Common myeloid progenitor, CD34-positive (primary cell): ENCODE measurements around the gene F3.

Experiments
- CTCF ChIA-PET: fragments of 350-600 bp; sonication (Branson Sonifier 250); formaldehyde crosslinking; loops from one replicate; lab custom pipeline; 2021; ENCODE audit warnings: antibody characterized with exemption; lab: Charles Lee
- POLR2A ChIA-PET: fragments of 350-600 bp; sonication (Branson Sonifier 250); formaldehyde crosslinking; loops from one replicate; lab custom pipeline; 2021; ENCODE audit warnings: antibody characterized with exemption; lab: Charles Lee
- DNase-seq, 3 donors: peaks; one replicate each; pipeline versions ENCODE4 v3.0.0 to v3.0.0-alpha.2; 2013
- H3K27ac ChIP-seq, 2 experiments: 1 replicate in 1 of 2; 2 replicates in 1 of 2; pipeline ENCODE4 v1.7.0; 2013; ENCODE audit warnings: inconsistent platforms in 2 of 2, low read length in 2 of 2, mild to moderate bottlenecking in 2 of 2, low read depth in 1 of 2, moderate library complexity in 1 of 2; ENCODE audit not compliant: severe bottlenecking in 2 of 2, insufficient read depth in 1 of 2, poor library complexity in 1 of 2
- H3K27me3 ChIP-seq, 5 experiments: replicated peaks in 2 of 5; 1 replicate in 3 of 5; 2 replicates in 2 of 5; pipeline versions ENCODE4 v1.6.1 to v1.7.0; 2013; ENCODE audit warnings: low read length in 4 of 5, mild to moderate bottlenecking in 2 of 5, moderate library complexity in 2 of 5, inconsistent platforms in 1 of 5; ENCODE audit not compliant: insufficient read depth in 5 of 5, control insufficient read depth in 4 of 5
- H3K36me3 ChIP-seq, 4 experiments: 1 replicate in 2 of 4; 2 replicates in 2 of 4; pipeline versions ENCODE4 v1.6.1 to v1.7.0; 2013; ENCODE audit warnings: low read length in 3 of 4, control low read depth in 1 of 4, mild to moderate bottlenecking in 1 of 4; ENCODE audit not compliant: control insufficient read depth in 4 of 4, insufficient read depth in 4 of 4
- H3K4me1 ChIP-seq, 4 experiments: 1 replicate in 3 of 4; 2 replicates in 1 of 4; pipeline versions ENCODE4 v1.6.1 to v1.7.1; 2013; ENCODE audit warnings: low read length in 3 of 4, mild to moderate bottlenecking in 3 of 4, control low read depth in 1 of 4, inconsistent platforms in 1 of 4, moderate library complexity in 1 of 4; ENCODE audit not compliant: control insufficient read depth in 4 of 4, insufficient read depth in 4 of 4; ENCODE audit errors: control extremely low read depth in 1 of 4
- H3K4me3 ChIP-seq, 7 experiments: 1 replicate in 4 of 7; 2 replicates in 3 of 7; pipeline versions ENCODE4 v1.5.1 to v1.7.0; 2013; ENCODE audit warnings: mild to moderate bottlenecking in 7 of 7, low read length in 6 of 7, moderate library complexity in 6 of 7, inconsistent platforms in 2 of 7, low read depth in 2 of 7, control low read depth in 1 of 7; ENCODE audit not compliant: insufficient read depth in 4 of 7, control insufficient read depth in 1 of 7; ENCODE audit errors: extremely low read depth in 1 of 7
- H3K9me3 ChIP-seq, 5 experiments: 1 replicate in 4 of 5; 2 replicates in 1 of 5; pipeline versions ENCODE4 v1.6.1 to v1.7.1; 2013; ENCODE audit warnings: low read length in 4 of 5, mild to moderate bottlenecking in 2 of 5, inconsistent platforms in 1 of 5, low read depth in 1 of 5, moderate library complexity in 1 of 5; ENCODE audit not compliant: control insufficient read depth in 4 of 5, insufficient read depth in 2 of 5; ENCODE audit errors: control extremely low read depth in 1 of 5
- WGBS: methylation state at CpG from one replicate; pipeline ENCODE4 v1.1.5; 2013; ENCODE audit not compliant: insufficient coverage; 5-methylcytosine and 5-hydroxymethylcytosine counted together

F3 gene

GRCh38 chr1:94528826-94529225, 12.7 kb downstream of the F3 start:
- 100% methylated on average over 3 of the region's 5 CpGs for WGBS
- ChIA-PET CTCF (interaction anchor here (0.7 to 20.9 kb wide), 5 partner anchors 9 to 275 kb away, joined by 3 to 321 read pairs (median 3); no protein-coding TSS in a partner anchor), POLR2A (interaction anchor here (0.6 kb wide), 1 partner anchor 16 kb away, joined by 3 read pairs; no protein-coding TSS in a partner anchor)
- peaks cover 0 to 2% (median 0%) of the 10 kb centered on the region in 5 experiments for H3K27me3 ChIP-seq
- no peak for DNase-seq
- no peaks in the 10 kb centered on the region for H3K4me1 ChIP-seq
- H3K36me3 ChIP-seq: no peaks in the 10 kb centered on the region
- no peak overlapping the region for H3K4me3 ChIP-seq
- H3K9me3 ChIP-seq: no peaks in the 10 kb centered on the region
- no peak overlapping the region for H3K27ac ChIP-seq

GRCh38 chr1:94528299-94528698, 13.3 kb downstream of the F3 start:
- ChIA-PET CTCF (interaction anchor here (1.0 to 20.9 kb wide), 4 partner anchors 12 to 516 kb away, joined by 3 to 321 read pairs (median 4); no protein-coding TSS in a partner anchor), POLR2A (interaction anchor here (0.6 kb wide), 2 partner anchors 16 to 185 kb away, joined by 3 read pairs; no protein-coding TSS in a partner anchor)
- 100% methylated on average over 1 of the region's 1 CpG for WGBS
- no peaks in the 10 kb centered on the region for H3K36me3 ChIP-seq
- H3K4me3 ChIP-seq: no peak overlapping the region
- H3K27me3 ChIP-seq: peaks cover 0 to 2% (median 0%) of the 10 kb centered on the region in 5 experiments
- no peaks in the 10 kb centered on the region for H3K9me3 ChIP-seq
- no peak for DNase-seq
- H3K4me1 ChIP-seq: no peaks in the 10 kb centered on the region
- H3K27ac ChIP-seq: no peak overlapping the region

DNA sequence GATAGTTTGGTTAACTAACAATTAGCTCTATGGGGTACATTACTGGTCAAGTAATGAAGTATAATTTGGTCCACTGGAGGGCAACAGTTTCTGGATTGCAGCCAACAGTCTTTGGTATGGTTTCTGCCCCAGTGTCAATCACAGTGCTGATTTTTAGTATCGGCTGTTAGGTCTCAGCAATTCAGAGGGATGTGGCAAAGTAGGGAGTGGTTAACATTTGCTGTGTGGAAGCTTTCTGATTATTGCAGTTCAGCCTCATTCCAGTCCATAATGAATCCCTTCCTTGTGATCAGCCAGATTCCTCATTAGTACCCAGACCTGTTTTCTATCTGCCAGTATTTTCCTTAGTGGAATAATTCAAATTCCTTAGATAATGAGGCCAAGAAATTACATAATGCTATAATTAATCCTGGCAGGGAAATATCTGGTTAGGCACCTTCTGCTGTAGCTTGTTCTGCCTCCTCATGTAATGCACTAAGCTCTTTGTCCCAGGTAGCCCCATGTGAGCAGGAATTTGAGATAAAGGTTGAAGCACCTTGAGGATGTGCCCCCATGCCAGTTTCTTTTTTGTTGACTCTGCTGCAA, 14.0 kb downstream of the F3 start:
- ChIA-PET CTCF (interaction anchor here (0.8 to 20.9 kb wide), 5 partner anchors 12 to 517 kb away, joined by 3 to 321 read pairs (median 3); no protein-coding TSS in a partner anchor), POLR2A (no interaction called here)
- Histone ChIP-seq H3K27ac (no peak overlapping the region), H3K4me1 (no peaks in the 10 kb centered on the region), H3K4me3 (no peak overlapping the region), H3K9me3 (no peaks in the 10 kb centered on the region), H3K27me3 (peaks cover 0 to 2% (median 0%) of the 10 kb centered on the region in 5 experiments), H3K36me3 (no peaks in the 10 kb centered on the region)
- no CpG with 5 or more reads among the region's 1 CpG for WGBS
- peak in 2 of 3 donors; percentile 46 to 58 for DNase-seq

- POLR2A ChIA-PET: no interaction called here
- peaks cover 0 to 2% (median 0%) of the 10 kb centered on the region in 4 experiments for H3K4me1 ChIP-seq
- no peaks in the 10 kb centered on the region for H3K36me3 ChIP-seq
- H3K27ac ChIP-seq: no peak overlapping the region
- CTCF ChIA-PET: interaction anchor here (0.6 to 20.9 kb wide), 4 partner anchors 44 to 278 kb away, joined by 3 to 321 read pairs (median 4); no protein-coding TSS in a partner anchor
- peaks cover 0 to 2% (median 0%) of the 10 kb centered on the region in 5 experiments for H3K27me3 ChIP-seq
- no peak overlapping the region for H3K4me3 ChIP-seq
- no peak for DNase-seq
- WGBS: 94% methylated on average over 2 of the region's 7 CpGs
- no peaks in the 10 kb centered on the region for H3K9me3 ChIP-seq
Observed at GRCh38 chr1:94526152-94526980, 15.2 kb downstream of the F3 start.

GRCh38 chr1:94524531-94524930, 17.0 kb downstream of the F3 start:
- Histone ChIP-seq H3K4me3 (no peak overlapping the region), H3K27ac (no peak overlapping the region), H3K27me3 (peaks cover 0 to 2% (median 0%) of the 10 kb centered on the region in 5 experiments), H3K9me3 (no peaks in the 10 kb centered on the region), H3K4me1 (peaks cover 0 to 2% (median 0%) of the 10 kb centered on the region in 4 experiments), H3K36me3 (peaks cover 0 to 4% (median 0%) of the 10 kb centered on the region in 4 experiments)
- CTCF ChIA-PET: interaction anchor here (1.5 to 20.9 kb wide), 3 partner anchors 10 to 279 kb away, joined by 4 to 321 read pairs (median 5); partner anchors contain the start of gene F3
- DNase-seq: no peak
- POLR2A ChIA-PET: no interaction called here
- WGBS: 78% methylated on average over 4 of the region's 6 CpGs

GRCh38 chr1:94522304-94522703, 19.3 kb downstream of the F3 start:
- H3K4me3 ChIP-seq: no peak overlapping the region
- peaks cover 0 to 2% (median 0%) of the 10 kb centered on the region in 4 experiments for H3K4me1 ChIP-seq
- H3K27ac ChIP-seq: no peak overlapping the region
- CTCF ChIA-PET: interaction anchor here (0.8 to 20.9 kb wide), 14 partner anchors 9 to 521 kb away, joined by 3 to 321 read pairs (median 4); no protein-coding TSS in a partner anchor
- H3K9me3 ChIP-seq: no peaks in the 10 kb centered on the region
- 0% methylated on average over 3 of the region's 4 CpGs for WGBS
- H3K36me3 ChIP-seq: peaks cover 0 to 7% (median 2%) of the 10 kb centered on the region in 4 experiments
- no peaks in the 10 kb centered on the region for H3K27me3 ChIP-seq
- POLR2A ChIA-PET: no interaction called here
- peak; percentile 35 to 43 (median 39) for DNase-seq
